Measurements from ENCODE around the gene TOMM40L.

GRCh38 chr1:161261261-161262235 lies 35.7 kb downstream of the TOMM40L start:
- TF ChIP-seq POLR2A (IDR thresholded peaks at IDR 0.05; ENCODE audit: low read length) (no peak), GATA1 (IDR thresholded peaks at IDR 0.05; ENCODE audit: low read depth, low read length) (no peak)

All from erythroblast (primary cell).